ENCODE data around the gene DES.
"Not testable (repeated sequence)": the region's sequence is repeated elsewhere in the genome, so short reads cannot be mapped to it uniquely, and the experiment has no call there.

DES gene

DNA sequence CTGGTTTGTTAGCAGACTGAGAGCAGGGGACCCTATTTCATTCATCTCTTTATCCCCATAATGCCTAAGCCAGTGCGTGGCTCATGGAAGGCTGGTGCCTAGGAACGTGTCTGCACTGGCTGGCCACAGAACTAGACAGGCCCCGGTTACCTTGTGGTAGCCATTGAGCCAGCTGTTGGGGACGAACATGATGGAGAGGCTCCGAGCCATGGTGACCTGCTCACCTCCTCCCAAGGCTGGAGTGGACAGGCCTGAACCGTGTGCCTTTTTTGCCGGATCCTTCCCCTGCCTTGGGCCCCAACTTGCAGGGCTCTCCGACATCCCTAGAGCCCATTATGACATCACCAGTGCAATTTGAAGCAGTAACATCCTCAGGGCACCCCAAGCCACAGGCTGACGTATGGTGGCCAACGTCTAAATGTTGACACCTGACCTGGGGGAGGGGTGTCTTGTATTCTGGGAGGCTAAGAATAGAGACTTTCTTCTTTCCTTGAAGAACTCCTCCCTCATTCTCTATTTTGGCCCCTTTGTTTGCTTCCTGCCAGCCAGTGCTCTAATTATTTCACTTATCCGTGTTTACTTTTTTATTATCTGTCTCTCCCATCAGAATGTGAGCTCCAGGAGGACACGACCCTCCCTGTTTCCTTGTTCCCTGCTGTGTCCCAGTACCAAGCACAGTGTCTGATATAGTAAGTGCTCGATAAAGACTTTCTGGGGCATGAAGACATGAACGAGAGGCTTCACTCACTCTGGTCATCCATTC lies 18.3 kb upstream of the DES start:
- DNase-seq, result no peak

DNA sequence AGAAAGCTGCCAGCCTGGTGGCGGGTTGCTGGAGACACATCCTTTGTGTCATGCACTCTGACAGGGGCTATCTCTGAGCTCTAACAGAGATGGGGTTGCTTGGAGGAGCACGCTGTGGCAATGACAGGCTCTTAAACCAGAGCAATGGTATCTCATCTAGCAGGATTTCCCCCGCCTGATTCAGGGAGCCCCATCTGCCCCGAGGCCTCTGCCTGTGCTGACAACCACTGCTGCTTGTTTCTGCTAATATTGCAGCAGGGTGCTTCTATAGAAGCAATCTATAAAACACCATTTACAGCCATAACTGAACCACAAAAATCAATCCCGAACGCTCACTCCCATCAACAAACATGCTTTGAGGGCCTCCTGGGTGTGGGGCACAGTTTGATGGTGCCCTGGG lies 17.6 kb upstream of the DES start:
- DNase-seq, result no peak

DNA sequence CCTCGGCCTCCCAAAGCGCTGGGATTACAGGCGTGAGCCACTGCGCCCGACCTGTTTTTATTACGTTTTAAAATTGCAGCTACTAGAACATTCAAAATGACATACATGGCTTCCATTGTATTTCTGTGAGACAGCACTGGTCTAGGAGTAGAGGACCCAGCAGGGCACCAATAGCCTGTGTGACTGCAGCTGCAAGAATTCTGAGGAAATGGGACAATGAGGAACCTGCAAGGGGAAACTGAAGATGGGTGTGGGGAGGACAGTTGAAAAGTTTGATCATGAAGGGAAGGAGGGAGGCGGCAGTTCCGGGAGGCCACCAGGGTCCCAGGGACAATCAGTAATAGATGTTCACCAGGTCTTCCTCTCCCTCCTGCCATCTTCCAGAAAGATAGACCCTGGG lies 16.6 kb upstream of the DES start:
- DNase-seq, result no peak

DNA sequence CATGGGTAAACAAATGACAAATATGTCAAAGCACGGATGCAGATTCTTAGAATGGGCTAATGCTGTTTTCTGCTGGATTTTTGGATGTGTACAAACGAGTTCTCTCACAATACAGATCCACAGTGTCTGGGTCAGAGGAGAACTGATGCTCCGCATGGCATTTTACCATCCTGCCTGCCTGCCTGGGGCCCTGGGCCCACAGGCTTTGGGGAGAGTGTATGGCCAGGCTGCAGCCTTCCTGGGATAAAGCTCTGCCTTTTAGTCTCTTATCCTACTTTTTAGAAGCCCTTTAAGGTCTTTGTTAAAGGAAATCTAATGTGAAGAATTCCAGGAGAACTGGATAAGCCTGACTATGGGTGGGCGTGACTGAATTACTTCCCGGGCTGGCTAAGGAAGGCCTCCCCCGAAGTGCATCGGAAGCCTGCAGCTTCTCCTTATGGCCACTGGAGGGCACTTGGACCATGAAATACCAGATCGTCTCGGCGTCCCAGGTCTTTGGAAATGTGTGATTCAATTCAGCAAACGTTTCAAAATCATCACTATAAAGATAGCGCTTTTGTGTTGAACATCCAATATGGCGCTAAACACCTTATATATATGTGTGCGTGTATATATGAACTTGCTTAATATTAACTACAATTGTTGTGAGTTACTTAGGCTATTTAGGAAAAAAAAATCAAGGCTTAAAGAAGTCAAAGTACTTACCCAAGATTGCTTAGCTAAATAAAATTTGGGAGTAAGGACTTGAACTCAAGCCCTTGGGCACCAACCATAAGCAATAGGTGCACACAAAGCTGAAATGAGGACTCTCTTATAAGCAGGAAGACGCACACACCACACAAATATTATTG lies 15.3 kb upstream of the DES start:
- DNase-seq, result peak in 50 of 58 donors; percentile 5 to 72 (median 38)

DNA sequence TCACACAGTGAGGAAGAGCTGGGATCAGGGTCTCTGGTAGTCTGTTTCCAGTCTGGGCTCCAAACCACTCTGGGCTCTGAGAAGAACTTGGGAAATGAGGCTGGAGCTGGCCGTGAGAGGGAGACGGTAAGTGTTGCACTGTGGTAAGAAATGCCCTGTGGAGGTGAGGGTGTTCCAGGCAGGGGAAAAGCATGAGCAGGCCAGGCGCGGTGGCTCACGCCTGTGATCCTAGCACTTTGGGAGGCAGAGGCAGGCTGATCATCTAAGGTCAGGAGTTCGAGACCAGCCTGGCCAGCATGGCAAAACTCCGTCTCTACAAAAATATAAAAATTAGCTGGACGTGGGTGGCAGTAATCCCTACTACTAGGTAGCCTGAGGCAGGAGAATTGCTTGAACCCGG lies 14.3 kb upstream of the DES start:
- no peak for DNase-seq

DNA sequence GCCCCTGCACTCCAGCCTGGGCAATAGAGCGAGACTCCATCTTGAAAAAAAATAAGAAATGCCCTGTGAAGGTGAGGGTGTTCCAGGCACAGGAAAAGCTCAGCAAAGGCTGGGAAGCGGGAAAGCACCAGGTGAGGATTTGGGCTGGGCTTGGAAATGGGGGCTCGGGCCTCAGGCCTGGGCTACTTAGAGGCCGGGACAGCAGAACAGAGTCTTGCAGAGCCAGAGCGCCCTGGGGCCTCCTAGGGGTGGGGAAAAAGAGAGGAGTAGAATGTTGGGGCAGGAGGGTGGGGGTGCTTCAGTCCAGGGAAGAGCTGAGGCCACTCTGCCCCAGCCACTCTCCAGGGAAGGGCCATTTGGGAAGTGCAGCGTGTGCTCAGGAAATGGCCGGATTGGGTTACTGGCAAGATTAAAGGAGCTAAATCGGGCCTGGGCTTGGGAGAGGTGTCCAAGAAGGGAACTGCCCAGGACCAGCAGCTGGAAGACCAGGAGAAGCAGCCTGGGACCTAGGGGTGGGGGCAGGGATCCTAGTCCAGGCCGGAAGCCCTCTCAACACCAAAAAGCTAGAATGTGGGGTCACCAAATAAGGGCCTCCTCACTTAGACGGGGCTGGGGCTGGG lies 13.8 kb upstream of the DES start:
- DNase-seq, result no peak

DNA sequence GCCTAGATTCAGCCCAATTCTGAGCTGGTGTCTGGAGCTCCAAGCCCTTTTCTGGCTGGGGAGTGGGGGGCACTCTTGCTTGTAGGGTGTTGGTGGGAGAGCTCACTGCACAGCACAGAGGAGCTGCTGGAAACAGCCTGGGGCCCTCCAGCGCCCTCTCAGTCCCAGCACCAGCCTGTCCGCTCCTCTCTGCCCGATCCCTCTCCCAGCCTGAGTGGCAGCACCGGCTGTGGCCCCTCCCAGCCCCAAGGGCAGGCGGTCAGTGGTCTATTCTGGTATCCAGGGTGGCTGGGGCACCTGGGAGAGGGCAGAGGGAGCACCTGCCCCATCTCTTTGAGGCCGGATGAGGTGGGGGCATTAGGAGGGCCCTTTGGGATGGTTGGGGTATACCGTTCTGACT lies 13.2 kb upstream of the DES start:
- no peak for DNase-seq

DNA sequence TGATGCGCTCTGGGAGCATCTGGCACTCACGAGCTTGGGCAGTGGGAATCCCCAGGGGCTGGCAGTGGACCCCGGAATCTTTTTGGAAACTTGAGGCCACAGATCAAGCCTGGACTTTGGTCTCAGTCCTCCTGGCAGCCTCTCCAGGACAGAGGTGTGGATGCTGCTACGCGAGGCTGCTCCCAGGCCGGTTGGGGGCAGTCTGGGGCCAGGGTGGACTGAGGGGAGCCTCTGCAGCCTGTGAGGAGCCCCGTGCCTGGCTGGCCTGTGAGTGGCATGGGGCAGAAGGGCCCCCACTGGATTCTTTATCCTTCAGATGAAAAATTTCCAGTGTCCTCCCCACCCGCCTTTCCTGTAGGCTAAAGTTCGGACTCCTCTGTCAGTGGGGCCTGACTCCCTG lies 12.7 kb upstream of the DES start:
- DNase-seq, result no peak

DNA sequence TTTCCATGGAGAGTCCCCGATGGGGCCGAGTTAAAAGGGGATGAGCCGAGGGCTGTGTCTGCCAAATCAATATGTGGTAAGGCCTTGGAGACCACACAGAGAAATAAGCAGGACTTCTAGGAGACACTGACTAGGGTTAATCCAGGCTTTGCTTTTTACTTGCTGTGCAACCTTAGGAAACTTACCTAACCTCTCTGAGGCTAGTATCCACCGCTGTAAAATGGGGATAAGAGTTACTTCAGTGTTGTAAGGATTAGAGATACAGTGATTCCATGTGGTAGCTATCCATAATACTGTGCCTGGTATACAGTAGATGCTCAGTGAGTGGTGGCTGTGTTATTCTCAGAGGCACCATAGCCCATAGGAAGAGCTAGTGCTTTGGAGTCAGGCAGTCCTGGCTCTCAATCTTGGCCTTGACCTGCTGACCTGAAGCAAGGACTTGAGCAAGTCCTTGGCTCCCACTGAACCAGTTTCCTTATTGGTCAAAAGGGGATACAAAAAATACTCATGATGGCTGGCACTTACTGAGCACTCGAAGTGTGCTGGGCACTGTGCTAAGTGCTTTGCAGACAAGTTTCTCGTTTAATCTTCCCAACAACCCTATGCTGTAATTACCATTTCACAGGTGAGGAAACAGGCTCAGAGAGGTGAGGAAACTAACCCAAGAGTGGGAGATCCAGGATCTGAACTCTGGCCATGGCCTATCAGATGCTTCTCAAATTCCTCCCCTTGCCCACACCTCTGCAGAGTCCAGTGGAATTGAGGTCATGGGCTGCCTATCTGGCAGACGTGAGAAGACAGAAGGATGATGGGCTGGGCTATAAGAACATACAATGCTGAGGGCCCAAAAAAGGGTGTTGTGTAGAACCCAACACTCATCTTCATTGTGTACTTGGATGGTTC lies 12.0 kb upstream of the DES start:
- DNase-seq, result no peak

DNA sequence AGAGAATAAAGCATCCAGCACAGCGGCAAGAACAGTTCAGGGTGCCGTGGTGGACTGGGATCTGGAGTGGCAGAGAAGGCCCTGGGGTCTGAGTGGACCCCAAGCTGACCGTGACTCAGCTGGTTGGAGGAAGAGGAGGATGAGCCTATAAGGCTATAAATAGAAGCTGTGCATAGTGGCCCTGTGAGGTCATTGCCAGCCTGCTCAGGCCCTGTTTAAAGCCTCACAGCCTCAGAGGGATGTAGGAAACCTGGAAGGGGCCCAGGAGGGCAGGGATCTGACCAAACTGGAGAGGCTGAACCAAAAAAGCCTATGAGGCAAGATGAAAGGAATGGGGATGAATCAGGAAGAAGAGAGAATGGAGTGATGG lies 11.3 kb upstream of the DES start:
- no peak for DNase-seq

DNA sequence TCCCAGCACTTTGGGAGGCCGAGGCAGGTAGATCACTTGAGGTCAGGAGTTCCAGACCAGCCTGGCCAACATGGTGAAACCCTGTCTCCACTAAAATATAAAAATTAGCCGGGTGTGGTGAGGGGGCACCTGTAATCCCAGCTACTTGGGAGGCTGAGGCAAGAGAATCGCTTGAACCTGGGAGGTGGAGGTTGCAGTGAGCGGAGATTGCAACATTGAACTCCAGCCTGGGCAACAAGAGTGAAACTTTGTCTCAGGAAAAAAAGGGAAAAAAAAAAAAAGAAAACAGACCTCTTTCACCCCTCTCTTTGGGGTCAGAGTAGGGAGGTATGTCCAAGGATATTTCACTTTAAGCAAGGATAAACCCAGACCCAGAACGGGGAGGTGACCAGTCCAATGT lies 10.8 kb upstream of the DES start:
- not testable (repeated sequence) for DNase-seq

DNA sequence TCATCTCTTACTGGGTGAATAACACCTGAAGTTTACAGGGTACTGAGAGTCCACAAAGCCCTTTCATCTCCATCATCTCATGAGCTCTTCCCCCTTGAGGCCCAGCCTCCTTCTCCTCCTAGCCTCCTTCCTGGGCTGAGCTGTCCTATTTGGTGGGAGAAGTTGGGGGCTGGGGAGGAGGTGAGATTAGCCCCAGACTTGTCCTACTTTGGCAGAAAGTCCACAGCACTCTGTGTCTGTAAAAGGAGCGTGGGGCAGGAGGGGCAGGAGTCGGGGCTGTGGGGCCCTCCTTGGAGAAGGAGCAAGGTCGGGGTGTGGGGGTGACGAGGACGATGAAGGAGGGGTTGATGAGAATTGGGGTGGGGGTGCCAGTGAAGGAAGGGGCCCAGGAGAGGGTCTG lies 10.0 kb upstream of the DES start:
- DNase-seq, result no peak

DNA sequence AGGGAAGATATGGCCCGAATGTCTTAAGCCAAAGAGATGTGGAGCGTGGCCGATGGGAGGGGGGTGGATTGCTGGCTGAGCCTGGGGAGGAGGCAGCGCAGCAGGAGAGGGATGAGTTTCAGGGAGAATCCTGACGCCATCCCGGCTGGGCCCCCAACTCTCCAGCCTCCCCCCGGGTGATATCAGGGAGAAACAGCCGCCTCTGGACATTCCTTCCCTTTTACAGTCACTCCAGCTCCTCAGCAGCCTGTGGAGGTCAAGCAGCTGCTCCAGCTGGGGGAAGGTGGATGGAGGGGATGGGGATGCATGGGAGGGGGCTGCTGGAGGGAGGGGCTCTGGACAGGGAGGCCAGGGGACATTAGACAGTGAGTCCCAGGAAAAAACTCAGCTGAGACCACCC lies 9.5 kb upstream of the DES start:
- no peak for DNase-seq

DNA sequence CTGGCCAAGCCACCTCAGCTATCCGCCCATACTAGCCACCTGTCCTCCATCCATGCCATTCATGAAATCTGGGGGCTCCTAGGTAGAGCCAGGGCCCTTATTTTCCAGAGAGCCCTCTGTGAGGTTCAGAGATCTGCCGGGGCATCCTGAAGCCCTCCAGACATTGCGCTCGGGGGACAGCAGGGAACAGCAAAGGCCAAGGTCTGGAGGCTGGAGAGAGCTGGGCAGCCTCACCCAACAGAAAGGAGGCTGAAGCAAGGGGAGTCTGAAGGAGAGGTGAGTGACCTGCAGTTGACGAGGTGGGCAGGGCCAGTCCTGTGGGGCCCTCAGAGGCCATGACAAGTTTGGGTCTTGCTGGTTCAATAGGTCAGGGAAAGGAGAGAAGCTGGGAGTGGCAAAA lies 8.6 kb upstream of the DES start:
- DNase-seq, result no peak

DNA sequence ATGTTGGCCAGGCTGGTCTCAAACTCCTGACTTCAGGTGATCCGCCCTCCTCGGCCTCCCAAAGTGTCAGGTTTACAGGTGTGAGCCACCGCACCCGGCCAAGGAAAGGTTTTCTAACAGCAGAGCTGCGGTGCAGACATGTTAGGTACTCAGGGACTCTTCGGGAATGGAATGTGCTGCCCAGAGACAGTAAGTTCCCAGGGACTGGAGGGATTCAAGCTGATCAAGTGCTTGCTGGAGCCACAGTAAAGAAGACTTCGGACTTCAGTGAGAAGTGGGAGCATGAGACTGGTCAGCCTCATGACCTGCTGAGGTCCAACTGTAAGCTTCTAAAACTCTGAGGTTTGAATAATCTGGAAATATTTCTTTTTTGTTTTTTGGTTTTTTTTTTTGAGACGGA lies 7.8 kb upstream of the DES start:
- no peak for DNase-seq

DNA sequence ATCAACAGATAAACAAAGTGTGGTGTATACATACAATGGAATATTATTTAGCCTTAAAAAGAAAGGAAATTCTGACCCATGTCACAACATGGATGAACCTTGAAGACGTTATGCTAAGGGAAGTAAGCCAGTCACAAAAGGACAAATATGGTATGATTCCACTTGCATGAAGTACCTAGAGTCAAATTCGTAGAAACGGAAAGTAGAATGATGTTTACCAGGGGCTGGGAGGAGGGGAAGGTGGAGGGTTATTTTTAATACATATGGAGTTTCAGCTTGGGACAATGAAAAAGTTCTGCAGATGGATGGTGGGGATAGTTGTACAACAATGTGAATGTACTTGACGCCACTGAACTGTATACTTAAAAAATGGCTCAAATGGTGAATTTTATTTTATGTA lies 3.3 kb upstream of the DES start:
- no peak for DNase-seq

DNA sequence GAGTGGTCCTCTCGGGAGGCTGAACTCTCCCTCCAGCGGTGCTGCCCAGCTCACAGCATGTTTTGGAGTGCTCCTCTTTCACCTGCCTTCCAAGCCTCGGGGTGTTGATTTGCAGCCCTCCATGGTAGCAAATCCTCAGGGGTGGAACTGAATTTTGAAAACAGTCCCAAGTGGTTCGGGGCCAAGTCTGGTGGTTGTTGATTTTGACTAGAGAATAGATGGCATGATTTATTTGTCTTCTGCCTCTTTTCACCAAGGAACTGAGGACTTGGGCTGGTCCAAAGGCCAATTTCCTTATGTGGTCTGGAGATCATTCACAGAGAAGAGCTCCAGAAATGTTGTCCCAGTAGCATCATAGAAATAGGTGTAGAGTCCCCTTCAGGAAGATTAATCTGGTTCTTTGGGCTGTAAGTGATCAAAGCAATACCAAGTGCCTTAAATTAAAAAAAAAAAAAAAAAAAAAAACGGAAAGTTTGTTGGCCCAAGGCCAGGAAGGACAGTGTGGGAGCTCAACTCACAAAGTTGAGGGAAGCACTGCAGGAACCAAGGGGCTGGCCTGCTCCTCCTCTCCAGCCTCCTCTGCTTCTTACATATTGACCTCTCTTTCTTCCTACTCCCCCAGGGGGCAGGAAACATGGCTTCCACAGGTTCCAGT lies 2.5 kb upstream of the DES start:
- no peak for DNase-seq

DNA sequence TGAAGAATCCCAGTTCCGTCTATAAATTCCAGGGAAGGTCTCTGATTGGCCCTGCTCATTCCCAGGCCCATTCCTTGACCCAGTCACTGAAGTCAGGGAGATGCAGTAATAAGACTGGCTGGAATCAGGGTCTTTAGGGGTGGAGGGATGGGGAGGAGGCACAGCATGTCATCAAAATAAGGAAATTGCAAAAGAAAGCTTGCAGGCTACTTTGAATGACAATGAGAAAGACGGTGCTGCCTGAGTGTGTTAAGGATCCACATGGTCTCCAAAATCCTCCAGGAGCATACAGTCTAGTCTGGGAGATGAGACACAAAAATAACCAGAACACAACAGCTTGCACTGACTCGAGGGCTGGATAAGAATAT lies 2.0 kb upstream of the DES start:
- peak in 5 of 58 donors; percentile 6 to 37 (median 14) for DNase-seq

DNA sequence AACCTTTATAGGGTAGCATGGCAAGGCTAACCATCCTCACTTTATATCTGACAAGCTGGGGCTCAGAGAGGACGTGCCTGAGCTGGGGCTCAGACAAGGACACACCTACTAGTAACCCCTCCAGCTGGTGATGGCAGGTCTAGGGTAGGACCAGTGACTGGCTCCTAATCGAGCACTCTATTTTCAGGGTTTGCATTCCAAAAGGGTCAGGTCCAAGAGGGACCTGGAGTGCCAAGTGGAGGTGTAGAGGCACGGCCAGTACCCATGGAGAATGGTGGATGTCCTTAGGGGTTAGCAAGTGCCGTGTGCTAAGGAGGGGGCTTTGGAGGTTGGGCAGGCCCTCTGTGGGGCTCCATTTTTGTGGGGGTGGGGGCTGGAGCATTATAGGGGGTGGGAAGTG lies 1.2 kb upstream of the DES start:
- no peak for DNase-seq

DNA sequence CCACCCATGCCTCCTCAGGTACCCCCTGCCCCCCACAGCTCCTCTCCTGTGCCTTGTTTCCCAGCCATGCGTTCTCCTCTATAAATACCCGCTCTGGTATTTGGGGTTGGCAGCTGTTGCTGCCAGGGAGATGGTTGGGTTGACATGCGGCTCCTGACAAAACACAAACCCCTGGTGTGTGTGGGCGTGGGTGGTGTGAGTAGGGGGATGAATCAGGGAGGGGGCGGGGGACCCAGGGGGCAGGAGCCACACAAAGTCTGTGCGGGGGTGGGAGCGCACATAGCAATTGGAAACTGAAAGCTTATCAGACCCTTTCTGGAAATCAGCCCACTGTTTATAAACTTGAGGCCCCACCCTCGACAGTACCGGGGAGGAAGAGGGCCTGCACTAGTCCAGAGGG lies 803 bp upstream of the DES start:
- DNase-seq, result no peak

DNA sequence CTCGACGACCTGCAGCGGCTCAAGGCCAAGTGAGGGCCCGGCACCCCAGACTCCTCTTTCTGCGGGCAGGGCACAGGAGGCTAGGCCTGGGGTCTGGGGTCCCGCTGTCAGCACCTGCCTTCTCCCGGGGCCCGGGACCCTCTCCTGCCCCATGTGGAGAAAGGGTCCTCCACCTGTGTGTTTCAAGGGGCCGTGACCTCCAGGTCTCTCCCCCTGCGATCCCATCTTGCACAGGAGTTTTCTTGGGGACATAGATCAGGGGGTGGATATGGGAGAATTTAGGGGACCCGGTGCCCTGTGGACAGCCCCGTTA lies 791 bp downstream of the DES start:
- DNase-seq, result no peak

Measured in anterior cingulate cortex (tissue), 58 donors.